GM21717 (cell line): Measurements from ENCODE around the gene OPRL1.

Source experiments
- ATAC-seq: cut with Tn5 transposase; IDR thresholded peaks from one replicate; pipeline ENCODE4 v1.9.1; 2021; ENCODE audit warnings: mild to moderate bottlenecking, moderate library complexity; ENCODE audit not compliant: unreplicated experiment

The OPRL1 gene

DNA sequence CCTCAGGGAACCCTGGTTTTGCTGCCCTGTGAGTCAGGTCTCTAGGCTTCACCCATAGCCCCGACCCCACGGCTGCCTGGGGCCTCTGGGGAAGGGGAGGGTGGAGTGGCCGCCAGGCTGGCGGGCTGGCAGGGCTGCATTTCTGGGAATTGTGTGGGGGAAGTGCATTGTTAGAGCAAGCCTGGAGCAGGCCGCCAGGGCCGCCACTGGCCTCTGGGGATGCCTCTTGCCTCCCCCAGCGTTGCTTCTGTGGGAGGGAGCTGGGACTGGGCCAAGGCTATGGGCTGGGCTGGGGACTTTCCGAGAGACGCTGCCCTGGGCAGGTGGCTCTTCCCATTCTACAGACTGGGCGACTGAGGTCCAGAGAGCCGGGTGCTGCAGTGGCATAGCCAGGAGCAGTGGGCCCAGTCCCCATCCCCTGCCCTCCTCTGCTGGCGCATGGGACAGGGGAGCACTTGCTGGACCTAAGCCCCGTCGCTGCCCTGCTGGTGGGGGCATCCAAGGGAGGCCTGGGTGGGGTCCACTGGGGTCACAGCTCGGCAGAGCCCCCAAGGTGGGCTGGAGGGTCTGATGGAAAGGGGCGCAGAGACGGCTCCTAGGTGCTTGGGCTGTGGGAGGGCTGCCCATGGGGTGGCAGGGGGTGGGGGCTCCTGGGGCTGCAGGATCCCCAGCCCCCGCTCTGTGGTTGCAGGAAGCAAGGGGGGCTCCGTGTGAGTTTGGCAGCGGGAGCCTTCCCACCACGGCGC is 23.8 kb upstream of the OPRL1 start:
- ATAC-seq, result no peak

DNA sequence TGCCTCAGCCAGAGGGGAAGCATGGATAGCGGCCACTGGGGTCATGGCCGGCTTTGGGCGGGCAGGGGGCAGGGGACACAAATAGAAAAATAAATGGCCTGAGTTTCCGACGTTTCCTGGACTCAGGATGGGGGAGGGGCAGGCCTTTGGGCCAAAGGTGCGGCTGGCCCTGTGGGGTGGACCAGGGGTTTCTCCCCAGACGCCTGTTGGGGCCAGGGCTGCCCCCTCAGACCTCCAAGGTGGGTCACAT is 23.3 kb upstream of the OPRL1 start:
- no peak for ATAC-seq

DNA sequence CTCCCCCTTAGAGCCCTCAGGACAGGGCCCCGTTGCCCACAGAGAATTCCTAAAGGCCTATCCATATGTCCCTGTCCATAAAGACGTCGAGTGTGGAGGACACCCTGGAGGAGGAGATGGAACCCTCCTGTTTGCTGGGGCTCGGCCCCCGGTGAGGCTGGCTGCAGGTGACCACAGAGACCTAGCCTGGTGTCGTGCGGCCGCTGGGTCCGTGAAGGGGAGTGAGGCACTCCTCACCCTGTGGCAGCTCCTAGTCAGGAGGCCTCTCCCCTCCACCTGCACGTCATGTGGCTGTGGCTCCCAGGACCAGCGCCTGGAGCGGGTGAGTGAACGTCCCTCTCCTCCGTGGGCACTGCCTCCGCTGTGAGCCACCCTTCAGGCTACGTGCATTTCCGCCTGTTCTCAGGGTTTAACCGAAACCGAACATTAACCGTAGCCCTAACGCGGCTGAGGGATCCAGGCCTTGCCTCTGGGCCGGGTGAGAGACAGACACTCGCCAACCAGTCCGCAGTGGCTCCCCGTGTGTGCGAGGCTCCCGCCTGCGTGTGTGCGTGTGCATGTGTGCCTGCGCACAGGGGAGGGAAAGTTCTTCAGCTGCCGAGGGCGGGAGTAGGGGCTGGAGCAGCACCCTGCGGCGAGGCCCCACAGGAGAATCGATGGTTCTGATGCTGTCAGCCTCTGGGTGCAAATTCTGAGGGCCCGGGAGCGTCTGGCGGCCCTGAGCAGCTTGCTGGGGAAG is 22.8 kb upstream of the OPRL1 start:
- ATAC-seq, result no peak

DNA sequence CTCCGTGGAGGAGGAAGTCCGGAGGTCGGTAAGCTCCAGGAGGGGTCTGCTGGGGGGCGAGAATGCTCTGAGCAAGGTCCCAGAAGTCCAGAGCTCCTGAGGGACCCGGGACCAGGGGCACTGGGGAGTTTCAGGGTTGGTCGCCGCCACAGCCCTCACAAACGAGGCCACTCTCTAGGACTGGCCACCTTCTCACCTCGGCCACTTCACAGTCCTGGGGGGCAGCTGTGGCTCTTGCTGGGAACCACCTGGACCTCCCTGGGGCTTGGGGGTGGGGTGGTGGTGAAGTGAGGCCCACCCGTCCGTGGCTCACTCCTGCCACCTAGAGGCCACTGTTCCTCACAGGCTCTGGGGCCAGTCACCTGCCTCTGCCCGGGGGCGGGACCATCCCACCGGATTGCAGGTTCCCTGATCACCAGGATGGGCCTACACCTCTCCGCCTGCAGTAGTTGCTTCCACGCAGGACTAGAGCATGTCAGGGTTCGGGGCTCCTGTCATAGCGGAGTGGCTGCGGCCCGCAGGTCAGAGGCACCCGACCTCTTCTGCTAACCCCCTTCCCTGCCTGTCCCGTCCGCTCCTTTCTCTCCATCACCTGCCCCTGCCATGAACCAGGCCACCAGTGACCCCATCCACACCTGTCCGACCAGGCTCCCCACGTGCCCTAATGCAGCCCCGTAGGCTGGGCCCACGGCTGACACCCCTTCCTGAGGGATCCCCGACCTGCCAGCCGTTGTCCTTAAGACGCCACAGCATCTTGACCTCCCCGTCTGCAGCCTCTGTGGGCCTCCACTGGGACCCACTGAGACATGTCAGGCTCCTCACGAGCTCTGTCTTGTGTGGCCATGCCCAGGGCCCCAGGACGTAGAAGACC is 22.0 kb upstream of the OPRL1 start:
- ATAC-seq, result no peak

DNA sequence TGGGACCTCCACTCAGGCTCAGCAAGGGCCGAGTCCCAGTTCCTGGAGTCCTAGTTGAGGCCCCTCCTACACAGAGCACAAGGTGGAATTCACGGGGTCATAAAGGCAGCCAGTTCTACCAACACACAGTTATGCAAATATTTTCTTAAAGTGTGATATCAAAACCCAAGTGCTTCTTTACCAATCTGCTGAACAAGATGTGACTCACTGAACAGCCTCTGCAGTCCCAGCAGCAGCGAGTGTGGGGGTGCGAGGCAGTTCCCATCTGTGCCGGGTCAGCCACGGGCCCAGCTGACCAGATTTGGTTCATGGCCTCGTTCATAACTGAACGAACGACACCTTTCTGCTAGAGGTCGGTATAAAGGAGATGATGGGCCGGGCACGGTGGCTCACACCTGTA is 21.3 kb upstream of the OPRL1 start:
- ATAC-seq, result no peak

DNA sequence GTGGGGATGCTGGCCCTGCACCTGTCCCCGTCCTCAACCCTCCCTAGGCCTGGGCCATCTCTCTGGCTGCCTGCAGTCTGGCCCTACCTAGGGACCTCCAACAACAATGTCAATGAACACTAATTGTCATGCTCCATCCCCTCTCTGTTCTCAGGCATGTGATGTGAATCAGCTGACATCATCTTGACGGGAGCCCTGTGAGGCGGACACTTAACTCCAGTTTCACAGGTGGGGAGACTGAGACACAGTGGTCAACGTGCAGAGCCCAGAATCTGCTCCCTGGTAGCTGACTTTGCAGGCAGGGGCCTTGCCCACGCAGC is 17.6 kb upstream of the OPRL1 start:
- ATAC-seq, result no peak

DNA sequence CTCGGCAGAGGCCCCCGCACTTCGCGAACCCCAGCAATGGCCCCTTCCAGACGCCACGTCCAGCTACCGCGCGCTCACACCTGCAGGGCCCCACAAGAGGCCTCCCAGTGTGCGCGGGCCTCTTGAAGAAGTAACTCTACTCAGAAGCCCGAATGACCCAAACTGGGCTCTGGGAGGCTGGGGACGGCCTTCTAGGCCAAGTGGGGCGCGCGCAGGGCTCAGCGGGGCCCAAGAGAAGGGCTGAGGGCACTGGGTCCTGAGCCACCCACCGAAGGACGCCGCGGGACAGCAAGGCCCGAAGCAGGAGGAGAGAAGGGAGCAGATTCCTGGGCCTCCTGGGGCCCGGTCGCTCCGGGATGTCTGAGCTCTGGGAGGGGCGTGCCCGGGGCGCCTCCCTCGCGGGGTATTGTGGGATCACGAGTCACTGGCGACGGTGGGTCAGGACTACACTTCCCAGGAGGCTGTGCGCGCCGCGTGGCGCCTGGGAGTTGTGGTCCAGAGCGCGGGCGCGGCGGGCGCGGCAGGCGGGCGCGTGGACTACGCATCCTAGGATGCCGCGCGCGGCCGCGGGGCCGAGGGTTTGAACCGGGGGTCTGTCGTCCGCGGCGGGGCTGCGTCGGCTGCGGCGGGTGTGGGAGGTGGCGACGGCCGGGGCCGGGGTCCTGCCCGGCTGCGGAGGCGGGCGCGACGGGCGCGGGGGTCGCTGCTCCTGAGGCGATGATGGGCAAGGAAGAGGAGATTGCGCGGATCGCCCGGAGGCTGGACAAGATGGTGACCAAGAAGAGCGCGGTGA is 17.1 kb upstream of the OPRL1 start, which contains the start of gene TCEA2:
Gene TCEA2, plus strand, starts transcription at position 603 of the 793 bp plus-strand sequence. Its CDS starts 115 bp downstream, at position 718.
- ATAC-seq, result peak; percentile 75

DNA sequence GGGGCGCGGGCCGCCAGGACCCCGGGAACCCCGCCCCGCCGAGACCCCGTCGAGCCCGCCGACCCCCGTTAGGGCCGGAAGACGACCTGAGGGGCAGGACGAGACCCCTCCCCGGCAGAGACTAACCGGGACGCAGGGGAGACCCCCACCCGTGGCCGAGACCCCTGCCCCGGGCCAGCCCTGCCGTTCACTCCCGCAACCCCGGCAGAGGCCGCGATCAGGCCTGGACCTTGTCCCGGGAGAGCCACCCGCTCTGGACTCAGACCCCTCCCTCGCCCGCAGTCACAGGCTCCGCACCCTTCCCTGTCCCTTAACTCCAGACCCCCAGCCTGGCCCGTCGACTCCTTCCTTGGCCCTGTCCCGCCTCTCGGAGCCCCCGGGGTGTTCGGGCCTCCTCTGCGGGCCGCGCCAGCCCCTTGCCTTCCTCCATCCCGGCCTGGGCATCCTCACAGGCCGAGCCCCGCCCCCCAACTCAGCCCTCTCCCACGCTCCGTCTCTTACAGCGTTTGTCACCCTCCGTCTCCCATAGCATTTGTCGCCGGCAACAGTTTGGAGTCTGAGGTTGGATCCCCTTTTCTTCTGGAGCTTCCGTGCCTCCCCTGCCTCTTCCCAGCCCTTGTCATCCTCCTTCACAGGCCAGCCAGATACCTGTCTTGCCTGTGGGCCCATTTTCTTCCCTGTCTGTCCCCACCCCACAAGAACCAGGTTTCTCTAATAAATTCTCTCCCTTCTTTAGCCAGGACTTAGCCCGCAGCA is 16.3 kb upstream of the OPRL1 start:
- no peak for ATAC-seq

DNA sequence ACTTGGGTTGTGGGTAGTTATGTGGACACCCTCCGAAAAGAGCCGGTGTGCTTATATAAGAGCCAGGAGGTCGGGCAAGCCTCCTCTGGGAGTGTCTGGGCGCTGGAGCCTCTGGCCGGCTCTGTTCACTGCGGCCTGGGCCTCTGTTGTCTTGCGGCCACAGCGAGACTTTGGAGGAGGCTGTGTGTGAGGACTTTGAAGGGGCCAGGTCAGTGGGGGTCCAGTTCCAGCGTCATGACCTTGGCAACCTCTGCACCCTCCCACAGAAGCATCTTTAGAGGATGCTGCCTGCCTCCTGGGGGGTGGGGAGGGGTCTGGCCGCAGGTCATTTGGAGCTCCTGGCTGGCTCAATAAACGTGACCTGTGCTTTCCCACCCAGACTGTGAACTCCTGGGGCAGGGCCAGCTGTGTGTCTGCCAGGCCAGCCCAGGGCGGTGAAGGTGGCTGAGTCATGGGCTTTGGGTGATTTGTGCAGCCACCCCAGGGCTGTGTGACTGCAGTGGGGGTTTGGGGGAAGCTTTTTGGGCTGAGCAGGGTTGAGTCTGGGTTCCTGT is 15.7 kb upstream of the OPRL1 start:
- ATAC-seq, result no peak

DNA sequence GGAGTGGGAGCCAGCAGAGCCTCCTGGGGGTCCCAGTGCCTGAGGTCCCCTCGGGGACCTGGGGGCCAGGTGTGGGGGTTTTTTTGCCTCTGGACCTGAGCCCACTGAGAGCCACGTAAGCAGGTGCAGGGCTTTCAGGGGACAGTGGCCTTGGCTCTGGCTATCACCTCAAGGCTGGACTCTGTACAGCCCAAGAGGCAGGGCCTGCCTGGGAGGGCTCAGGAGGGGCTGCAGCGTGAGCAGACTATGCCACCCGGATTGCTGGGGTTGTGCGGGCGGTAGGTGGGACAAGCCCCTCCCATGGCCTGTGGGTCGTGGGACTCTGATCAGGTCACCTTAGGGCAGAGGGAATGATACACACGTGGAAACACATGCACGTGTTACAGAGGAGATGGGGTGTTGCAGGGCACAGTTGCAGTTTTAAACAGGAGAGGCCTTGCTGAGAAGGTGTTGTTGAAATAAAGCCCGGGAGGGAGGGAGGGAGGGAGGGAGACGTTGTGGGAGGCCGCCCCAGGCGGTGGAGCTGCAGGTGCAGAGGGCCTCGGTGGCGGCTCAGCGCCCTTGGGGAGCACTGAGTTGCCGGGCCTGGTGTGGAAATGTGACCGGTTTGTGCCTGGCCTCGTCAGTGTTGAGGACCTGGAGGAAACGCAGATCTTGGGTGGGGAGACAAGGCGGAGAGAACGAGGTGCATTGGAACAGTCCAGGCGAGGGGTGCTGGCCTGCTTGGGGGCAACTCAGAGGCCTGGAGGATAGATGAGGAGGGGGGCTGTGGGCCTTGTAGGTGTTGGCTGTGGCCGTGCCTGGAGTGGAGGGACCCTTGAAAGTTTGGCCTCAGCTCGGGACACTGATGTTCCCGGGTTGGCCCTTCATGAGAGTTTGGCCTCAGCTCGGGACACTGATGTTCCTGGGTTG is 14.6 kb upstream of the OPRL1 start:
- ATAC-seq, result no peak

DNA sequence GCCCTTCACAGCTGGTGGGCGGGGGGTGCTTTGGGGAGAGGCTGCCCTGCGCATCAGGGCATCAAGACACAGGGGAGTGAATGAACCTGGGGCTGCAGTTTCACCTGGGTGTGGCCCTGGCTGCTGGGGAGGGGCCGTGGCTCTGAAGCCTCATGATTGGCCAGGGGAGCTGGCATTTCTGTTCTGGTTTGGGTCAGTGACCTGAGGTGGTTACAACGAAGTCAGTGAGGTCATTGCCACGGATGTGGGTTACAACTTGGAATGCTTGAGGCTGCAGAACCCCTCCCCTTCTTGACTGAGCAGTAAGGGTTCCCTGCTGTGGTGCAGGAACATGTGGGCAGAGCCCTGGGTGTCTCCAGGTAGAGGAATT is 13.9 kb upstream of the OPRL1 start:
- no peak for ATAC-seq

DNA sequence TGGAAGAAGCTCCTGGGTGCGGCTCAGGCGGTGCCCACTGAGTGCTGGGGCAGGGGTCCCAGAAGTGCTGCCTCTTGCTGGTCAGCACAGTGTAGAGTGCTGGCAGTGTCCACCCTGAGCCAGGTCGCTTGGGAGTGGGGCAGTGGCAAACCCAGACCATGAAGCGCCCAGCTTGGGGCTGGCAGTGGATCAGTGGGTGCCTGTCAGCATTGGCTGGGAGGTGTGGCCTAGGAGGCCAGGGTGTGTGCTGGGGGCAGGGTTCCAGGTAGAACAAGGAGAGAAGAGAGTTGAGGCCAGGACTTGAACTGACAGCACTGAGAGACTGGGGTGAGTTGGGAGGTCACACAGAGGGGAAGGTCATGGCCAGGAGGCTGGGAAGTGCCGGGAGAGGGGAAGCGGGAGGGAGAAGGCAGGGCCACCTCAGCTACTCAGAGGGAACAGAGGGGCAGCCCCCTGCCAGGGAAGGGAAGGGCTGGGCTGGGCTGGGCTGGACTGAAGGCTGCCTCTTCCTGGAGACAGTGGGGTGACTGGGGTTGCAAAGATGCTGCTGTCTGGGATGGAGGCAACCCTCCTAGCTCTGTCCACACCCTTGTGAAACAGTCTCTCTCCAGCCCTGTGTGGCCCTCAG is 12.8 kb upstream of the OPRL1 start:
- ATAC-seq, result no peak

DNA sequence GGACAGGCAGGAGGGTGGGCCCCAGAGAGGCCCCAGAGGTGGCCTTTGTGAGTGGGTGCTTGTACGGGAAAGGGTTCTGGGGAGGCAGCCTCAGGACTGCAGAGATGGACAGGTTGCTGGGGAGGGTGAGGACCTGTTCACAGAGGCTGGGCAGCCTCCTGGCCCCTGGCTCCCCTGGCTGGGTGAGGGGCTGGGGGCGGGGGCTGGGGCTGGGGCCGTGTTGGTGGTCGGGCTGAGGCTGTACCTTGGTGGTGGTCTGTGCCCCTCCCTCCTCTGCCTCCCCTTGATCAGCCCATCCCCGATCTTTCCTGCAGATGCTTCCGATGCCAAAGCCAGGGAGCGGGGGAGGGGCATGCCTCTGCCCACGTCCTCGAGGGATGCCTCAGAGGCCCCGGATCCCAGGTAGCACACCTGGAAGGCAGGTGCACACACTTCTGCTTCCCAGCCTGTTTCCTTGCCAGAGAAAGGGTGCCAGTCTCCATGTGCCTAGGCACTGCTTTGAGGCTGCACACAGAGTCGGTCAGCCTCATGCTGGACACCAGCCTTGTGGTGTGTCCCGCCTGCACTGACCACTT is 12.1 kb upstream of the OPRL1 start:
- no peak for ATAC-seq

DNA sequence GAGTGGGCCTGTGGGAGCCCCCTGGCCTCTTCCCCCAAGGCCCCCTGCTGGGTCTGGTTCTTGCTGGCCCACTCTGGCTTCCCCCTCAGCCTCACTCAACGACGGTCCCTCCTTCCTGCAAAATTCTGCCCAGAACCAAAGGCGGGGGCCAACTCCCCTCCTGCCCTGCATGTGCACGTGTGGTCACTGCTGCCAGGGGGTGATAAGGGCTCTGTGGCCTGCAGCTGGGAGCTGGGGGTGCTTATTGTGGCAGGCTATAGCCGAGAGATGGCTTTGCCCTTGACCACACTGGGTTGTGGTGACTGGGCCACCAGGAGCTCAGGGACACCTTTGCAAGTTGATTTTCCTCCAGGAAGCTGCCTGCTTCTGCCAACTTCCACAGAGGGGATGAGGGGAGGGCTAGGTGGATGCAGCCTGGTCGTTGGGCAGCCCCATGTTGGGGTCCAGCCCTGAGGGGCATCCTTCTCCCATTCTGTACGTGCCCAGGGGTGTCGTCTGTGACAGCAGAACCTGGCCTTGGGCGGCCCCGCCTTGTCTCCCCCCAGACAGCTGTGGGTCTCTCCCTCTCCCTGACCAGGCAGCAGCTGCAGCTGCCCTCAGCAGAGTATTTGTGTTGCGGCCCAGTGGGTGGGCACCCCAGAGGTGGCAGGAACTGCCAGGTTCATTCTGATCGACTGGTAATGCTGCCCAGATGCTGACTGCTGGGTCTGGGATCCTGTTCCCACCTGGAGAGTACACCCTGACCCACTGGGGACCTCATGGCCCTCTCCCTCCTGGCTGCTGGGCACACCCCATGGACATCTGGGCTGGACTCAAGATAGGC is 11.3 kb upstream of the OPRL1 start:
- no peak for ATAC-seq

DNA sequence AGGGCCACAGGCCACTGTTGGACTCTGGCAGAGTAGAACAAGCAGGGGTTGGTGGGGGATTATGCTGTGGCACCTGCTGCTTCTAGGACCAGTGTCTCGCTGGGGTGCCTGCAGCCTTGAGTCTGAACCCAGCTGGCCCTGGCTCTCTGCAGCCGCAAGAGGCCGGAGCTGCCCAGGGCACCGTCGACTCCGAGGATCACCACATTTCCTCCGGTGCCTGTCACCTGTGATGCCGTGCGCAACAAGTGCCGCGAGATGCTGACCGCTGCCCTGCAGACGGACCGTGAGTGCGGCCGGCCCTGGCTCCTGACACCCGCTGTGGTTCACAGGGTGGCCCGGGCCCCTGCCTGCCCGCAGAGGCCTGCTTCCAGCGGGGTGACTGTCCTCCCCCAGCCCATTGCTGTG is 10.7 kb upstream of the OPRL1 start:
- ATAC-seq, result no peak

DNA sequence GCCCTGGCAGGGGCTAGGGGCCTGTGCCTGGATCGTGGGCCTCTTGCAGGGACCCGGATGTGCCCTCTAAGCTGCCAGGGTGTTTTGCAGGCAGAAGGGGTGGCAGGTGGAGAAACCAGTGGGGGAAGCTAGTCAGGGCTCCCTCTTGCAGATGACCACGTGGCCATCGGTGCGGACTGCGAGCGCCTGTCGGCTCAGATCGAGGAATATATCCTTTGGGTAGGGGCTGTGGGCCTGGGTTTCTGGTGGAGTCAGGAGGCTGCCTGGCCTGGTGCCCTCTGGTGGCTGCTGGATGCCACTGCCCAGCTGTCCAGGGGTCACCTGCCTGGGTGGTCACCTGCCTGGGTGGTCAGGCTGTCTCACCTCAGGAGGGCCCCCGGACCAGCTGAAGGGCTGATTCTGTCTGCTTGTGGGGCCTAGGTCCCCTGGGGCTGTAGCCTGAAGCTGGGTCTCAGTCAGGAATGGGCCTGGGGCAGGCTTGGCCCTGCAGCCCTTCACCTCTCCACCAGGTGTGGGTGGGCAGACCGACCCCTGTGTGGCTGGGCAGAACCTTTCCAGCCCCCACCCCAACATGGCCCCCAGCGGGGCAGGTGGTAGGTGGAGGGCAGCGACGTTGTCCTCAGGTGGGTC is 10.2 kb upstream of the OPRL1 start:
- no peak for ATAC-seq
